Peyer's patch (tissue), 4 donors: Measurements from ENCODE around the gene FGFBP2. TPM values are rescaled to one million over a fixed set of nuclear protein-coding genes. Genes with fewer than 3 reads are reported as not detected.

Source experiments
- DNase-seq, 3 donors: peaks; one replicate each; pipeline ENCODE4 v3.0.0-alpha.2; 2017 to 2019
- H3K27ac ChIP-seq, 4 donors: fragments of 200-600 bp; sonication (generic); one replicate each; pipeline ENCODE4 v1.5.1; 2016 to 2019
- H3K27me3 ChIP-seq, 2 donors: fragments of 200-600 bp; sonication (generic); one replicate each; pipeline ENCODE4 v1.5.1; 2019
- H3K36me3 ChIP-seq, 3 donors: fragments of 200-600 bp; sonication (generic); one replicate each; pipeline ENCODE4 v1.5.1; 2016 to 2019
- H3K4me1 ChIP-seq, 4 donors: fragments of 200-600 bp; sonication (generic); one replicate each; pipeline ENCODE4 v1.5.1; 2016 to 2019
- H3K4me3 ChIP-seq, 4 donors: fragments of 200-600 bp; sonication (generic); 1 replicate in 3 of 4; 2 replicates in 1 of 4; pipeline ENCODE4 v1.5.1; 2016 to 2019; ENCODE audit warnings: mild to moderate bottlenecking in 1 of 4
- H3K9me3 ChIP-seq, 4 donors: fragments of 200-600 bp; sonication (generic); one replicate each; pipeline ENCODE4 v1.5.1; 2016 to 2019; ENCODE audit warnings: mild to moderate bottlenecking in 1 of 4
- POLR2A ChIP-seq, 2 donors: fragments of 450-650 bp; IDR thresholded peaks; one replicate each; pipeline ENCODE4 v1.5.1; 2017; ENCODE audit warnings: antibody characterized with exemption in 2 of 2, mild to moderate bottlenecking in 2 of 2, moderate library complexity in 2 of 2
- total RNA-seq, 4 donors: library from RNA; depleted of rRNA; stranded (reverse); fragments of >200 nt; gene quantifications; one replicate each; pipeline ENCODE4 v1.1.0, GENCODE V29; 2016
- TF ChIP-seq, protein P1 (sequence below), 6 experiments: fragments of 450-650 bp in 4 of 6; fragments of 200-600 bp in 2 of 6; sonication (generic) in 1 of 6; IDR thresholded peaks; one replicate each; pipeline ENCODE4 v1.5.1; 2017 to 2019; ENCODE audit warnings: antibody characterized with exemption in 6 of 6, mild to moderate bottlenecking in 3 of 6, moderate library complexity in 1 of 6

Gene FGFBP2
- total RNA-seq, 4 donors from 2014 or later: not detected

DNA sequence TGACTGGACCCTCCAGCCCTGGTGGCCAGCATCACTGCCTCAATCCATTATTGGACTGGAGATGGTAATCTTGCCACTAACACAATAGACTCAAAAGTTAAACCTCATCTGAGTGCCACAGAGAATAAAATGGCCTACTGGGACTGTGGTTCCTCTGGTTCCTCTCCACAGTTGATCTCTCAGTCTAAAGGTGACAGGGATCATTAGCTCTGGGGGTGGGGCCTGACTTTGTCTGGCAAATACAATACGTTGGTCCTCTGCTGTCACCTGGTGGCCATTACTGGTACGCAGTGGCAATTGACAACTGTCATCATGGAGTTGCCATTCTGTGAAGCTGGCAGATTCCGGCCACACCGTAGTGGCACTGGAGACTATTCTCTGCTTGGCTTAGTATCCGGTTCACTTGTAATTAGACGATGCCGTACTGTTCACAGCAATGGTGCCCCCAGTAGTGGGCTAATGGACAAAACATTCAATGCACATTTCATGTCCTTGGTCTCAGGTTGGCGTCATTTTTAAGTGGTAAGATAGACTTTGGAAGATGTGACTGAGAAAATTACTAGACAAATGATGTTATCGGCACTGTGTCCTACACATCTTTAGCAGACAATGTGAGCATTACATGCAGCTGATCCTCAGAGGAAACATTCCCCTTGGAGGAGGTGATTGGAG lies 6.7 kb downstream of the FGFBP2 start:
- peak; percentile 85 to 95 (median 88) for DNase-seq
- Histone ChIP-seq H3K4me3 (no peak overlapping the region), H3K27ac (no peak overlapping the region), H3K9me3 (no peaks in the 10 kb centered on the region), H3K36me3 (no peaks in the 10 kb centered on the region), H3K4me1 (no peaks in the 10 kb centered on the region), H3K27me3 (no peaks in the 10 kb centered on the region)
- TF ChIP-seq POLR2A (IDR thresholded peaks at IDR 0.05): no peak
- TF ChIP-seq, protein P1, sequence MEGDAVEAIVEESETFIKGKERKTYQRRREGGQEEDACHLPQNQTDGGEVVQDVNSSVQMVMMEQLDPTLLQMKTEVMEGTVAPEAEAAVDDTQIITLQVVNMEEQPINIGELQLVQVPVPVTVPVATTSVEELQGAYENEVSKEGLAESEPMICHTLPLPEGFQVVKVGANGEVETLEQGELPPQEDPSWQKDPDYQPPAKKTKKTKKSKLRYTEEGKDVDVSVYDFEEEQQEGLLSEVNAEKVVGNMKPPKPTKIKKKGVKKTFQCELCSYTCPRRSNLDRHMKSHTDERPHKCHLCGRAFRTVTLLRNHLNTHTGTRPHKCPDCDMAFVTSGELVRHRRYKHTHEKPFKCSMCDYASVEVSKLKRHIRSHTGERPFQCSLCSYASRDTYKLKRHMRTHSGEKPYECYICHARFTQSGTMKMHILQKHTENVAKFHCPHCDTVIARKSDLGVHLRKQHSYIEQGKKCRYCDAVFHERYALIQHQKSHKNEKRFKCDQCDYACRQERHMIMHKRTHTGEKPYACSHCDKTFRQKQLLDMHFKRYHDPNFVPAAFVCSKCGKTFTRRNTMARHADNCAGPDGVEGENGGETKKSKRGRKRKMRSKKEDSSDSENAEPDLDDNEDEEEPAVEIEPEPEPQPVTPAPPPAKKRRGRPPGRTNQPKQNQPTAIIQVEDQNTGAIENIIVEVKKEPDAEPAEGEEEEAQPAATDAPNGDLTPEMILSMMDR (IDR thresholded peaks at IDR 0.05): peak; percentile 79 to 99 (median 92)

DNA sequence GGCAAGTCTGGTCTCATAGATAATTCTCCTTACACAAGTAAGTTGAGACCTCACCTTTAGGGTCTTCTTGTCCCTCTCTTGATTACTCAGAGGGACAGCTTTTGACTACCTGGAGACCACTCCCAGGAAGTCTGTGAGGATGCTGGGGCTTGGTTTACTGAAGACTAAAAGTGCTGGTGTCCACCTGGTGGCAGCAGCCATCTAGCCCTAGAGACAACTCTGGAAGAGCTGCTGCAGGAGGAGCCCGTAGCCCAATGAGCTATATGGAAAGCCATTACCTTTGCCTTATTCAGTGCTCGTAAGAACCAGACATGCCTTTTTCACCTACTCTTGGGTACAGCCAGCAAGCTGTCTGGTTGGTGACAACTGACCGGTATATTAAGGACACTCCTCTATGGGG lies 7.3 kb downstream of the FGFBP2 start:
- TF ChIP-seq, protein P1 (IDR thresholded peaks at IDR 0.05): no peak
- no peak for TF ChIP-seq POLR2A (IDR thresholded peaks at IDR 0.05)

GRCh38 chr4:15953625-15954024 lies 9.3 kb downstream of the FGFBP2 start:
- Histone ChIP-seq H3K4me1 (no peaks in the 10 kb centered on the region), H3K36me3 (no peaks in the 10 kb centered on the region), H3K27me3 (no peaks in the 10 kb centered on the region), H3K9me3 (no peaks in the 10 kb centered on the region), H3K4me3 (no peak overlapping the region), H3K27ac (no peak overlapping the region)
- peak in 1 of 3 donors; percentile 32 for DNase-seq
- TF ChIP-seq, protein P1 (IDR thresholded peaks at IDR 0.05): no peak
- TF ChIP-seq POLR2A (IDR thresholded peaks at IDR 0.05): no peak

More for the DNA sequence above, 7.3 kb downstream of the FGFBP2 start:
- Histone ChIP-seq H3K4me3 (no peak overlapping the region), H3K36me3 (no peaks in the 10 kb centered on the region), H3K9me3 (no peaks in the 10 kb centered on the region), H3K27ac (no peak overlapping the region), H3K27me3 (no peaks in the 10 kb centered on the region), H3K4me1 (no peaks in the 10 kb centered on the region)
- DNase-seq: no peak

GRCh38 chr4:15951781-15952180 lies 11.2 kb downstream of the FGFBP2 start:
- no peaks in the 10 kb centered on the region for H3K27me3 ChIP-seq
- H3K4me1 ChIP-seq: no peaks in the 10 kb centered on the region
- no peaks in the 10 kb centered on the region for H3K9me3 ChIP-seq
- H3K36me3 ChIP-seq: no peaks in the 10 kb centered on the region
- no peak for TF ChIP-seq POLR2A (IDR thresholded peaks at IDR 0.05)
- H3K4me3 ChIP-seq: no peak overlapping the region
- DNase-seq: no peak
- H3K27ac ChIP-seq: no peak overlapping the region

- no peak for DNase-seq
- no peak overlapping the region for H3K27ac ChIP-seq
- TF ChIP-seq POLR2A (IDR thresholded peaks at IDR 0.05): no peak
- TF ChIP-seq, protein P1 (IDR thresholded peaks at IDR 0.05): no peak
- no peaks in the 10 kb centered on the region for H3K36me3 ChIP-seq
- H3K9me3 ChIP-seq: no peaks in the 10 kb centered on the region
- no peak overlapping the region for H3K4me3 ChIP-seq
- no peaks in the 10 kb centered on the region for H3K4me1 ChIP-seq
- no peaks in the 10 kb centered on the region for H3K27me3 ChIP-seq
These were observed 14.1 kb downstream of the FGFBP2 start for GRCh38 chr4:15948826-15949225.

- Histone ChIP-seq H3K9me3 (no peaks in the 10 kb centered on the region), H3K27me3 (no peaks in the 10 kb centered on the region), H3K4me3 (no peak overlapping the region), H3K36me3 (no peaks in the 10 kb centered on the region), H3K4me1 (no peaks in the 10 kb centered on the region), H3K27ac (no peak overlapping the region)
- TF ChIP-seq, protein P1 (IDR thresholded peaks at IDR 0.05): no peak
- TF ChIP-seq POLR2A (IDR thresholded peaks at IDR 0.05): no peak
- DNase-seq: no peak
These were observed 15.3 kb downstream of the FGFBP2 start for GRCh38 chr4:15947684-15948083.
